K562 (cell line): ENCODE data around the gene CYB561A3. TPM values are rescaled to one million over a fixed set of nuclear protein-coding genes. Genes with fewer than 3 reads are reported as not detected.

ENCODE experiments used
- CSDE1 ChIP-seq, 2 experiments: fragments of 450-650 bp; IDR thresholded peaks; 2 replicates each; pipeline ENCODE4 v1.6.1; 2016; ENCODE audit warnings: mild to moderate bottlenecking in 1 of 2
- DEAF1 ChIP-seq: fragments of 450-650 bp; formaldehyde crosslinking; IDR thresholded peaks from 2 replicates; pipeline ENCODE4 v1.4.0; 2020; ENCODE audit warnings: mild to moderate bottlenecking, moderate library complexity
- ELF2 ChIP-seq: fragments of 250-450 bp; sonication (Bioruptor Pico); IDR thresholded peaks from 2 replicates; pipeline ENCODE4 v1.5.0; 2021; ENCODE audit warnings: mild to moderate bottlenecking
- REST ChIP-seq, 2 experiments: fragments of 450-650 bp; formaldehyde crosslinking in 1 of 2; IDR thresholded peaks; 2 replicates each; pipeline versions ENCODE4 v1.4.0 to v1.6.1; 2014 to 2020; ENCODE audit warnings: mild to moderate bottlenecking in 2 of 2, borderline replicate concordance in 1 of 2, low read depth in 1 of 2
- RNF219 ChIP-seq: fragments of 250-450 bp; sonication (Bioruptor Pico); IDR thresholded peaks from 2 replicates; pipeline ENCODE4 v1.5.0; 2022; ENCODE audit warnings: mild to moderate bottlenecking
- ZBTB11 ChIP-seq, 3 experiments: fragments of 200-800 bp in 1 of 3; fragments of 250-450 bp in 1 of 3; fragments of 450-650 bp in 1 of 3; sonication (Bioruptor Pico) in 1 of 3; sonication (Bioruptor generic) in 1 of 3; formaldehyde crosslinking in 1 of 3; IDR thresholded peaks; 2 replicates each; pipeline versions ENCODE4 v1.6.1 to v1.8.0; 2016 to 2022; ENCODE audit warnings: mild to moderate bottlenecking in 2 of 3, missing genetic modification characterization in 2 of 3, missing compliant biosample characterization in 1 of 3, moderate library complexity in 1 of 3
- ZBTB5 ChIP-seq: fragments of 450-650 bp; IDR thresholded peaks from 2 replicates; pipeline ENCODE4 v1.6.1; 2017; ENCODE audit warnings: antibody characterized with exemption
- polyA plus RNA-seq, 8 experiments: library from polyadenylated mRNA; depleted of rRNA in 4 of 8; stranded (reverse) in 5 of 8; unstranded in 3 of 8; fragments of >200 nt; fragmentation: Nextera tagmentation in 2 of 8; fragmentation: Illumina TruSeq in 1 of 8; extraction: Ambion mirVana in 2 of 8; extraction: Trizol in 1 of 8; gene quantifications; 2 replicates each; pipeline versions ENCODE4 v1.2.1 to v1.2.3, GENCODE V29; 2011 to 2014; ENCODE audit warnings: inconsistent platforms in 1 of 8, missing spikeins in 1 of 8
- total RNA-seq, 7 experiments: library from RNA; depleted of rRNA in 6 of 7; stranded (reverse); fragments of >200 nt in 6 of 7; fragmentation: Illumina TruSeq in 2 of 7; extraction: Trizol in 2 of 7; gene quantifications; 2 replicates each; pipeline versions ENCODE4 v1.2.1 to v1.2.3, GENCODE V29; 2011 to 2021; ENCODE audit warnings: low replicate concordance in 1 of 7

Gene CYB561A3
- total and polyA plus RNA-seq, 9 of the 15 experiments (the other 6 are each of a cell fraction or from before 2014, with no cell fraction given) = 29.2 to 78.9 (median 37.9) TPM

- no peak for TF ChIP-seq CSDE1 (IDR thresholded peaks at IDR 0.05)
- TF ChIP-seq REST (IDR thresholded peaks at IDR 0.05; ENCODE audit: borderline replicate concordance) = no peak
- 0 out of 2 replicates have a peak, but pooled peaks have one; percentile 68 for TF ChIP-seq REST (CRISPR knock-in tag; IDR thresholded peaks at IDR 0.05; ENCODE audit: low read depth)
- 0 out of 6 replicates have a peak, but pooled peaks of 1 of the 3 experiments have one; percentile 51 for TF ChIP-seq ZBTB11 (CRISPR knock-in tag; IDR thresholded peaks at IDR 0.05)
- peak; percentile 99 for TF ChIP-seq DEAF1 (CRISPR knock-in tag)
- TF ChIP-seq RNF219 (CRISPR knock-in tag) = no peak
- TF ChIP-seq ZBTB5 = no peak
- peak; percentile 68 for TF ChIP-seq ELF2 (CRISPR knock-in tag)
Measured at GRCh38 chr11:61332797-61333549, 28.7 kb downstream of the CYB561A3 start, which contains the start of the genes DDB1 and TKFC (continued).
